Cardiac muscle cell (in vitro differentiated cells and primary cell): ENCODE data around the gene CENPS. TPM values are rescaled to one million over a fixed set of nuclear protein-coding genes. Genes with fewer than 3 reads are reported as not detected.
A peak's percentile ranks its signal among the peaks of the same experiment; 100 is the strongest.

ENCODE experiments used
- DNase-seq, 2 donors: peaks; one replicate each; pipeline versions ENCODE4 v3.0.0 to v3.0.0-alpha.2; 2010 to 2017; ENCODE audit warnings: low read depth in 1 of 2, low spot score in 1 of 2
- H3K27ac ChIP-seq: fragments of 200-600 bp; sonication (generic); 2 replicates; pipeline ENCODE4 v1.5.1; 2016
- H3K27me3 ChIP-seq: fragments of 200-600 bp; sonication (generic); 2 replicates; pipeline ENCODE4 v1.6.0; 2016; ENCODE audit warnings: control low read depth
- H3K36me3 ChIP-seq: fragments of 200-600 bp; sonication (generic); 2 replicates; pipeline ENCODE4 v1.5.1; 2016; ENCODE audit warnings: control low read depth
- H3K4me1 ChIP-seq: fragments of 200-600 bp; sonication (generic); 2 replicates; pipeline ENCODE4 v1.8.1; 2017; ENCODE audit warnings: low read depth, mild to moderate bottlenecking, mixed run types
- H3K4me3 ChIP-seq: fragments of 200-600 bp; sonication (generic); 2 replicates; pipeline ENCODE4 v1.5.1; 2016; ENCODE audit warnings: mild to moderate bottlenecking
- H3K9me3 ChIP-seq: fragments of 200-600 bp; sonication (generic); 2 replicates; pipeline ENCODE4 v1.5.1; 2017; ENCODE audit warnings: low read depth, mild to moderate bottlenecking, control low read depth
- polyA plus RNA-seq: library from polyadenylated mRNA; unstranded; fragments of >200 nt; fragmentation: Nextera tagmentation; extraction: Ambion mirVana; gene quantifications from 2 replicates; pipeline ENCODE4 v1.2.1, GENCODE V29; 2016
- total RNA-seq: library from RNA; depleted of rRNA; stranded (reverse); fragments of >200 nt; gene quantifications from 2 replicates; pipeline ENCODE4 v1.2.3, GENCODE V29; 2016
- TF ChIP-seq, protein P1 (sequence below): IDR thresholded peaks from 2 replicates; pipeline ENCODE4 v1.5.1; 2012; ENCODE audit warnings: low read depth, mild to moderate bottlenecking, low read length

Gene CENPS
- total RNA-seq: 13.4 and 16.0 TPM in 2 replicates
- 30.6 and 46.3 TPM in 2 replicates for polyA plus RNA-seq

DNA sequence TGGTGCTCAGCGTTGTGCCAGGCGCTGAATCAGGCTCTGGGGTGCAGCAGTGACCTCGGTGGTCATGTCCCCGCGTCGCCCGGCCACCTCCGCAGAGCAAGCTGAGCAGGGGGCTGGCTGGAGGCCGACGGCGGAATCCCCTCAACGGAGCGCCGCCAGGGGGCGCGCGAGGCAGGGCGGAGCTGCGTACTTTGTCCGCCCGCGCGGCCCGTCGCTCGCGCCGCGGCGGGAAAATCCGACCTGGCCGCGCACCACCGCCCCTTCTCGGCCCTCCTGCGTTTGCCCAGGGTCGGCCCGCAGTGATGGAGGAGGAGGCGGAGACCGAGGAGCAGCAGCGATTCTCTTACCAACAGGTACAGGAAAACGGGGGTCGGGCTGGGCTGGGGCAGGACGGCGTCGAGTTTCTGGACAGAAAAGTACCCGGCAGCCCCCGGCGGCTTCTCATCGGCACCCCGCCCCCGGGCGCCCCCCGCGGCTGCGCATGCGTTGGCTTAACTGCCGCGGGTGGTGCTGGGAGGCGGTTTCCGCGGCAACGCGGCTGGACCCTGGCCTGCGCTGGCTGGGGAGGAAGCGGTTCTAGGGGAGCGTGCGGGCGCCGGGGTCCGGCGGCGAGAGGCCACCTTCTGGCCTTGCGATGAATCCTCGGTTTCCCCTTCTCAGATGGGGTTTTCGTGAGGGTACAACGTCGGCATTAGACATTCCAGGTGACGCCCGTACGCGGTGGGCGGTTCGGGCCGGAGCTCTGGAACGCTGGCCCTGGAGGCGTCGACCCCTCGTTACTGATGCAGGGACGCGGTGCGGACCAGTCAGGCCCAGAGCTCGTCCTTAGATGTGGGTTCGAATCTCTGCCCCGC lies at the start of gene CENPS:
Gene CENPS (plus strand): TSS at position 218 of the 854 bp plus-strand sequence. CDS start 85 bp downstream, at position 303.
- Histone ChIP-seq H3K36me3 (no peaks in the 10 kb centered on the region), H3K4me1 (peaks cover 4% of the 10 kb centered on the region), H3K27ac (peak within 1 kb of the TSS; percentile 29), H3K4me3 (peak within 1 kb of the TSS; percentile 59), H3K9me3 (no peaks in the 10 kb centered on the region), H3K27me3 (no peaks in the 10 kb centered on the region)
- peak; percentile 92 to 93 for DNase-seq
- TF ChIP-seq, protein P1, sequence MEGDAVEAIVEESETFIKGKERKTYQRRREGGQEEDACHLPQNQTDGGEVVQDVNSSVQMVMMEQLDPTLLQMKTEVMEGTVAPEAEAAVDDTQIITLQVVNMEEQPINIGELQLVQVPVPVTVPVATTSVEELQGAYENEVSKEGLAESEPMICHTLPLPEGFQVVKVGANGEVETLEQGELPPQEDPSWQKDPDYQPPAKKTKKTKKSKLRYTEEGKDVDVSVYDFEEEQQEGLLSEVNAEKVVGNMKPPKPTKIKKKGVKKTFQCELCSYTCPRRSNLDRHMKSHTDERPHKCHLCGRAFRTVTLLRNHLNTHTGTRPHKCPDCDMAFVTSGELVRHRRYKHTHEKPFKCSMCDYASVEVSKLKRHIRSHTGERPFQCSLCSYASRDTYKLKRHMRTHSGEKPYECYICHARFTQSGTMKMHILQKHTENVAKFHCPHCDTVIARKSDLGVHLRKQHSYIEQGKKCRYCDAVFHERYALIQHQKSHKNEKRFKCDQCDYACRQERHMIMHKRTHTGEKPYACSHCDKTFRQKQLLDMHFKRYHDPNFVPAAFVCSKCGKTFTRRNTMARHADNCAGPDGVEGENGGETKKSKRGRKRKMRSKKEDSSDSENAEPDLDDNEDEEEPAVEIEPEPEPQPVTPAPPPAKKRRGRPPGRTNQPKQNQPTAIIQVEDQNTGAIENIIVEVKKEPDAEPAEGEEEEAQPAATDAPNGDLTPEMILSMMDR: peak; percentile 86

- Histone ChIP-seq H3K27ac (no peak overlapping the region), H3K9me3 (no peaks in the 10 kb centered on the region), H3K4me3 (no peak overlapping the region), H3K27me3 (no peaks in the 10 kb centered on the region), H3K36me3 (peaks cover 15% of the 10 kb centered on the region), H3K4me1 (no peaks in the 10 kb centered on the region)
- peak in 1 of 2 donors; percentile 76 for DNase-seq
- TF ChIP-seq, protein P1: no peak
These were observed 49.5 kb upstream of the CENPS start for GRCh38 chr1:10380594-10381275.

- Histone ChIP-seq H3K9me3 (no peaks in the 10 kb centered on the region), H3K27ac (no peak overlapping the region), H3K36me3 (peaks cover 4% of the 10 kb centered on the region), H3K4me3 (no peak overlapping the region), H3K27me3 (no peaks in the 10 kb centered on the region), H3K4me1 (no peaks in the 10 kb centered on the region)
- TF ChIP-seq, protein P1: no peak
- no peak for DNase-seq
These were observed 46.6 kb upstream of the CENPS start for GRCh38 chr1:10383630-10384029.

DNA sequence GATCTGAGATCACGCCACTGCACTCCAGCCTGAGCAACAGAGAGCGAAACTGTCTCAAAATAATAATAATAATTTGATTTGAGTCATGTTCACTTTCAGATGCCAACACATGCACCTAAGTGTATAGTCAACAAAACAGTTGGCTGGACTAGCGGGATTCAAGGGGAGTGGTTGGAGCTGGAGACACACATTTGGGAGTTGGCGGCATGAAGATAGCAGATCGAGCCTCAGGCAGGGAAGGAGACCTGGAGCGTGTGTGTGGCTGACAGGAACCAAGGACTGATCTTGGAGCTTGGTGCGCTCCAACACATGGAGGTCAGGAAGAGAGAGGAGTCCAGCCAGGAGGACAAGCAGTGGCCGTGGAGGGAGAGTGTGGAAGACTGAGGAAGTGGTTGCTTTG lies 46.0 kb upstream of the CENPS start:
- Histone ChIP-seq H3K36me3 (peaks cover 4% of the 10 kb centered on the region), H3K4me1 (no peaks in the 10 kb centered on the region), H3K27ac (no peak overlapping the region), H3K27me3 (no peaks in the 10 kb centered on the region), H3K9me3 (no peaks in the 10 kb centered on the region), H3K4me3 (no peak overlapping the region)
- TF ChIP-seq, protein P1: no peak
- DNase-seq: no peak

DNA sequence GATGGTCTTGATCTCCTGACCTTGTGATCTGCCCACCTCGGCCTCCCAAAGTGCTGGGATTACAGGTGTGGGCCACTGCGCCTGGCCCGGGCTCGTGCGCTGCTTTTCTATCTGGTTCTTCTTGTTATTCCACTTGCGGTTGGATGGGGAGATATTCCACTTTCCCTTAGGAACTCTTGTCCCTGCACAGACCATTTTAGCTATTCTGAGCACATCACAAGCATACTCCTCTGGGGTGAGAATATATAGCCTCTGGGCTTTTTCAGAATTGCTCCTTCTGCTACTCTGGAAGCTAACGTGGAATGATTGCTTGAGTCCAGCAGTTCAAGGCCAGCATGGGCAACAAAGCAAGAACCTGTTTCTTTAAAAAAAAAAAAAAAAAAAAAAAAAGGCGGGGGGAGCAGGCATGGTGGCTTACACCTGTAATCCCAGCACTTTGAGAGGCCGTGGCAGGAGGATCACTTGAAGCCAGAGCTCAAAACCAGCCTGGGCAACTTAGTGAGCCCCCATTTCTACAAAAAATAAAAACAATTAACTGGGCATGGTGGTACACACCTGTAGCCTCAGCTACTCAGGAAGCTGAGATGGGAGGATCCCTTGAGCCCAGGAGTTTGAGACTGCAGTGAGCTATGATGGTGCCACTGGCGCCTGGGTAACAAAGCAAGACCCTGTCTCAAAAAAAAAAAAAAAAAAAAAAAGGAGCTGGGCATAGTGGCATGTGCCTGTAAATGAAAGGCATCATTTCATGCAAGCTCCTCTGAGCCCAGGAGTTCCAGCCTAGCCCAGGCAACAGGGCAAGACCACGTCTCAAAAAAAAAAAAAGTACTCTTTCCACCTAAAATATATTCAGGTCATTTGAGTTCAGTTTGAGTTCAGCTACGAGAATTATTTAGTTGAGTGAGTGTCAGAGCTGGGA lies 43.2 kb upstream of the CENPS start:
- Histone ChIP-seq H3K4me3 (no peak overlapping the region), H3K9me3 (no peaks in the 10 kb centered on the region), H3K4me1 (no peaks in the 10 kb centered on the region), H3K27me3 (no peaks in the 10 kb centered on the region), H3K36me3 (no peaks in the 10 kb centered on the region), H3K27ac (peak overlapping the region; percentile 25)
- DNase-seq: no peak
- TF ChIP-seq, protein P1: no peak
